Measurements from ENCODE around the gene ISM1. TPM values are rescaled to one million over a fixed set of nuclear protein-coding genes. Genes with fewer than 3 reads are reported as not detected.

Gene ISM1
- total RNA-seq, 2 donors from 2014 or later: 0.45 to 2.2 TPM

DNA sequence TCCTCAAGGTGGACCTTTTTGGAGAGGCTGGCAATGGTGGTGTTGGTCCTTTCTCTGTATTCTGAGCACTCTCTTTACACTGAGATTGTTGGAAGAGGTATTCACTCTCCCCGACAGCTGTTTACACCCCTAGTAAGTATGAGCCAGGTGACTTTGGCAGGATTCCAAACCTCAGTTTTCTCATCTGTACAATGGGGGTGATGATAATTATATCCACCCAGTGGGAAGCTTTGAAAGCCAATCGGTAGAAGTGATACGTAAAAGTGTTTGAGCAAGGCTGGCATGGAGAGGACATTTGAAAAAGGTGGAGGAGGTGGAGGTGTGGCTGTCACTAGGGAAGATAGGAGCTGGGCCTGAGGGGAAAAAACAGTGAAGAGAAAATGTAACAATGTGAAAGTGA is 35.5 kb downstream of the ISM1 start:
- TF ChIP-seq POLR2A (IDR thresholded peaks at IDR 0.05): no peak
- no peak for TF ChIP-seq POLR2AphosphoS5 (IDR thresholded peaks at IDR 0.05)
- TF ChIP-seq, protein P1, sequence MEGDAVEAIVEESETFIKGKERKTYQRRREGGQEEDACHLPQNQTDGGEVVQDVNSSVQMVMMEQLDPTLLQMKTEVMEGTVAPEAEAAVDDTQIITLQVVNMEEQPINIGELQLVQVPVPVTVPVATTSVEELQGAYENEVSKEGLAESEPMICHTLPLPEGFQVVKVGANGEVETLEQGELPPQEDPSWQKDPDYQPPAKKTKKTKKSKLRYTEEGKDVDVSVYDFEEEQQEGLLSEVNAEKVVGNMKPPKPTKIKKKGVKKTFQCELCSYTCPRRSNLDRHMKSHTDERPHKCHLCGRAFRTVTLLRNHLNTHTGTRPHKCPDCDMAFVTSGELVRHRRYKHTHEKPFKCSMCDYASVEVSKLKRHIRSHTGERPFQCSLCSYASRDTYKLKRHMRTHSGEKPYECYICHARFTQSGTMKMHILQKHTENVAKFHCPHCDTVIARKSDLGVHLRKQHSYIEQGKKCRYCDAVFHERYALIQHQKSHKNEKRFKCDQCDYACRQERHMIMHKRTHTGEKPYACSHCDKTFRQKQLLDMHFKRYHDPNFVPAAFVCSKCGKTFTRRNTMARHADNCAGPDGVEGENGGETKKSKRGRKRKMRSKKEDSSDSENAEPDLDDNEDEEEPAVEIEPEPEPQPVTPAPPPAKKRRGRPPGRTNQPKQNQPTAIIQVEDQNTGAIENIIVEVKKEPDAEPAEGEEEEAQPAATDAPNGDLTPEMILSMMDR (IDR thresholded peaks at IDR 0.05): no peak
- 88% methylated on average over 3 of the region's 3 CpGs for WGBS

DNA sequence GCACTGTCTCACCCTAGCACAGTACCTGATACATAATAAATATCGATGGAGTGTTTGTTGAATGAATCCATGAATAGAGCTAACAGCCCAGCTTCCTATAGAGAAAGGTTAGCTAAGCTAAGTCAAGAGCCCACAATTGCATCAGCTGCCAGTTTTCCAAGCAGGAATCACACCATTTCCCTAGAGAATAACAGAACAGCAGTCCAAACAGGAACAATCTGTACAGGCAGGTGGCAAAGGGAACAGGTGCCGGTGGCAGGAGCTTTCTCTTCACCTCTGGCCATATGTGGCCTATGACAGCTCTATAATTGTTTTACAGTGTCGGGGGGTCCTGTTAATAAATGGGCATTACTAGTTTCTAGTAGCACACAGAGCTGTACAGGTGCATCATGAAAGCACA is 38.8 kb downstream of the ISM1 start:
- 74% methylated on average over 3 of the region's 3 CpGs for WGBS
- intact Hi-C loops (cut with DNase I): no loop called here
- H3K9me3 ChIP-seq: no peaks in the 10 kb centered on the region
- H3K4me3 ChIP-seq: no peak overlapping the region
- H3K27me3 ChIP-seq (replicated peaks; ENCODE audit: insufficient read depth): no peaks in the 10 kb centered on the region
- no peaks in the 10 kb centered on the region for H3K4me1 ChIP-seq (replicated peaks)
- no peak for DNase-seq (ENCODE audit: low spot score)
- no peak for TF ChIP-seq POLR2A (IDR thresholded peaks at IDR 0.05)
- no peaks in the 10 kb centered on the region for H3K36me3 ChIP-seq
- no peak overlapping the region for H3K27ac ChIP-seq

More for the DNA sequence above, 35.5 kb downstream of the ISM1 start:
- H3K4me1 ChIP-seq (replicated peaks): no peaks in the 10 kb centered on the region
- no peaks in the 10 kb centered on the region for H3K36me3 ChIP-seq
- no peak overlapping the region for H3K27ac ChIP-seq
- intact Hi-C loops (cut with DNase I): no loop called here
- H3K9me3 ChIP-seq: no peaks in the 10 kb centered on the region
- no peaks in the 10 kb centered on the region for H3K27me3 ChIP-seq (replicated peaks; ENCODE audit: insufficient read depth)
- H3K4me3 ChIP-seq: no peak overlapping the region
- DNase-seq (ENCODE audit: low spot score): no peak

DNA sequence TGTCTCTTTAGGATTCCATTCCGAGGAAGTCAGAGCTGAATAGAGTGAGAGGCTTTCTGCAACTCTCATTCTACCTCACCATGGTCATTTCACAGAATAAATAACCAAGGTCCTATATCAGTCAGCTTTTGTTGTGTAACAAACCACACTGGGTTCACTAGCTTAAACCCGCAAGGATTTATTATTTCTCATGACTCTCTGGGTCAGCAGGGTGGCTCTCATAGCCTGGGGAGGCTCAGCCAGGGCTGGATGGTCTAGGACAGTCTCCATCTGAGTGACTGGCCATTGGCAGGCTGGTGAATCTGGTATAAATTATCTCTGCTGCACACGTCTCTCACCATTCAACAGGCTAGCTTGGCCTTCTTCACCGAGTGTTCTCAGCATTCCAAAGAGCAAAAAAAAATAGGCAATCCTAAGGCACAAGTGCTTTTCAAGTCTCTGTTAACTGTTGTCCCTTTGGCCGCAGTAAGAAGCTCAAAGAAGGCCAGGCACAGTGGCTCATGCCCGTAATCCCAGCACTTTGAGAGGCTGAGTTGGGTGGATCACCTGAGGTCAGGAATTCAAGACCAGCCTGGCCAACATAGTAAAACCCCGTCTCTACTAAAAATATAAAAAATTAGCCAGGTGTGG is 39.7 kb downstream of the ISM1 start:
- H3K9me3 ChIP-seq: no peaks in the 10 kb centered on the region
- WGBS: 91% methylated on average over 7 of the region's 7 CpGs
- H3K36me3 ChIP-seq: no peaks in the 10 kb centered on the region
- no peak for DNase-seq (ENCODE audit: low spot score)
- H3K27me3 ChIP-seq (replicated peaks; ENCODE audit: insufficient read depth): no peaks in the 10 kb centered on the region
- H3K4me1 ChIP-seq (replicated peaks): no peaks in the 10 kb centered on the region
- intact Hi-C loops (cut with DNase I): no loop called here
- TF ChIP-seq POLR2A (IDR thresholded peaks at IDR 0.05) (no peak), POLR2AphosphoS5 (IDR thresholded peaks at IDR 0.05) (no peak)
- TF ChIP-seq, protein P1 (IDR thresholded peaks at IDR 0.05): no peak
- H3K4me3 ChIP-seq: no peak overlapping the region
- H3K27ac ChIP-seq: no peak overlapping the region

DNA sequence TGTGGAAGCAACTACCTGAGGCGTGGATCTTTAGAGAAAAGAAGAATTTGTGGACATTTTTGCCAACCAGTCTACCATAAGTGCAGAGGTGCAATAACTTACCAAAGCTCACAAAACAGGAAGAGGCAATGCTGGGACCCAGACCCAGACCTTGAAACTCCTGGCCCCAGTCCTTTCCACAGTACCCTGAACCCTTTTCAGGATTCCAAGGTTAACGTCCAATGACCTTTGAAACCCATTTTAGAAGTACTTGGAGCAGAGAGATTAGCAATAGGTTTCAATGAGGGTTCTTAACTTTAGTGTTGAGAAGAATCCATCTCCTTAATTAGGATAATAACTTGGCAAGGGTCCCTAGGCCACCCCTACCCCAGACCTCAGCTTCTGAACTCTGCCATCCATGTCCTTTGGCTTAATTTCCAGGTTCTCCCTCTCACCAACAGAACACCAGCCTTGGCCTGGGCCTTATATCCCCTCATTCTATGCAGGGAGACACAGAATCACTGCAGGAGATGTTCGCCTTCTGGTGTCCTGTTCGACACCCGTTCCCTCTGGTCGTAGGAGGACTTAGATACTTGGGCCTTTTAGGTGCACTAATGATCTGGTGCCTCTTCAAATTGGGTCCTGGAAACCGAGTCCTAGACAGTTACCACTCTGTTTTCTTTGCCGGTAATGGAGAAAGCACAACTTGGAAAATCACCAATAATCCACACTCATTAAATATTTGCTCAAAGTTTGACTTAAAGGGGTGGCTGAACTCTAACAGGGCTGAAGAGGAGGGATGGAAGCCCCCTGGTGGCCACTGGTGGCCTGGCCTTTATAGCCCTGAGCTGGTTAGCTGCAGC is 40.6 kb downstream of the ISM1 start:
- TF ChIP-seq, protein P1 (IDR thresholded peaks at IDR 0.05): peak in 2 of 4 experiments; percentile 37 to 44
- TF ChIP-seq POLR2AphosphoS5 (IDR thresholded peaks at IDR 0.05): no peak
- no peak for TF ChIP-seq POLR2A (IDR thresholded peaks at IDR 0.05)
- Histone ChIP-seq H3K27ac (no peak overlapping the region), H3K27me3 (replicated peaks; ENCODE audit: insufficient read depth) (no peaks in the 10 kb centered on the region), H3K9me3 (no peaks in the 10 kb centered on the region), H3K4me1 (replicated peaks) (no peaks in the 10 kb centered on the region), H3K36me3 (no peaks in the 10 kb centered on the region), H3K4me3 (no peak overlapping the region)
- DNase-seq (ENCODE audit: low spot score): no peak
- 83% methylated on average over 8 of the region's 8 CpGs for WGBS
- intact Hi-C loops (cut with DNase I): no loop called here

DNA sequence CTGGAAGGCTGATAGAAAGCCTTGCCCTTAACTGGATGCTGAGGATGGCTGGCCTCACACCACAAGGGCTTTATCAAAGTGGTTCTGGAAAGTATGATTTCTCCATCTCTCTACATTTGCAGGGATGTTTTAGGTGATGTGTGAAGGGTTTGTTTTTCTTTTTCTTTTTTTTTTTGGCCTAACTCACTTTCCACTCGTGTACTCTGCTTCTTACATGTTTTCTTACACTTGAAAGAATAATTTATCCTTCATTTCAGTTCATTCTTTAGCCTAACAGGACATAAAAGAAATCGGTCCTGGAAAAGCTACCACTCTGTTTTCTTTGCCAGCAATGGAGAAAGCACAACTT is 41.2 kb downstream of the ISM1 start:
- no peaks in the 10 kb centered on the region for H3K36me3 ChIP-seq
- no peaks in the 10 kb centered on the region for H3K27me3 ChIP-seq (replicated peaks; ENCODE audit: insufficient read depth)
- DNase-seq (ENCODE audit: low spot score): no peak
- H3K9me3 ChIP-seq: no peaks in the 10 kb centered on the region
- no peak overlapping the region for H3K4me3 ChIP-seq
- WGBS: 54% methylated on average over 2 of the region's 2 CpGs
- TF ChIP-seq POLR2AphosphoS5 (IDR thresholded peaks at IDR 0.05) (no peak), POLR2A (IDR thresholded peaks at IDR 0.05) (no peak)
- H3K4me1 ChIP-seq (replicated peaks): no peaks in the 10 kb centered on the region
- H3K27ac ChIP-seq: no peak overlapping the region
- intact Hi-C loops (cut with DNase I): no loop called here

All from prostate gland (tissue), 2 donors.